ENCODE results near the gene NCEH1. TPM values are rescaled to one million over a fixed set of nuclear protein-coding genes. Genes with fewer than 3 reads are reported as not detected.
"Not testable (repeated sequence)": the region's sequence is repeated elsewhere in the genome, so short reads cannot be mapped to it uniquely, and the experiment has no call there.

The NCEH1 gene
- total RNA-seq (1 to 10 TPM; 1.6 to 3.6 (median 2.4) TPM), polyA plus RNA-seq (10 to 100 TPM in 2 of 3 donors, 1 to 10 TPM in 1; 3.0 to 12.8 (median 12.0) TPM)

DNA sequence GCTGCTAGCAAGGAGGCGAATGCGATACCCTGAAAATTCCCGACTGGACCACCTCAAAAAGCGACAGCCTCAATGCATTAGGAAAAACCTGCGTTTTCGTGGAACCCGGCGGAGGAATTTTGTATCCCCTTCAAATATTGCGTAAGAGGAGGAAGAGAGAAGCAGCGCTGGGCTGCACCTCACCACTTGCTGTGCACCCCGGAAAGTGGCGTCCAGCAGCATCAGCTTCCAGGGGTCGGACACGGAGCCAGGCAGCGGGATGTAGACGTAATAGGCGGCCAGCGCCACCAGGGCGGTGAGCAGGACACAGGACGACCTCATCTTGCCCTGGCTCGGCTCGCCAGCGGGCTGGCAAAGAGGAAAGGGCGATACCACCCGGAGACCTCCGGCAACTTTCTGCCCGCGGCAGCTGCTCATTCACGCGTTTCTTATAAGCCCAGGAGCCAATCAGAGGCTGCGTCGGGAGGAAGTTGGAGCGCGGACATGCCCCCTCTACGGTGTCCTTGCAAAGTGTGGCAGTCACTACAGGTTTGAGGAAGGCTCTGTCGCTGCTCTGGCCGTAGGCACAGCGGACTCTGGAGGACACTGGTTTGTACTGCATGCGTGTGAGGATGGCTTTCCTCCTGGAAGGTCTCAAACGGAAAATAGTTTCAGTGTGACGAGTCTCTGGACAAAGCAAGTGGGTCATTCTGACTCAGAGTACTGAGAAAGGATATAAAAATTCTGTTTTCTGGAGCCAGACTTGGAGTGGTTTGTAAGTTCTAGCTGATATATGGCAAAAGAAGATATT, at the start of gene NCEH1:
Gene NCEH1, minus strand, starts transcription at position 404 of the 790 bp plus-strand sequence. Its CDS starts 83 bp downstream, at position 321.
- H3K27ac ChIP-seq, result peak within 1 kb of the TSS; percentile 88 to 95 (median 90)
- H3K36me3 ChIP-seq, result no peaks in the 10 kb centered on the region
- H3K4me1 ChIP-seq, result peaks cover 0 to 21% (median 17%) of the 10 kb centered on the region in 4 donors
- peak; percentile 95 for DNase-seq
- H3K4me3 ChIP-seq, result peak within 1 kb of the TSS; percentile 52 to 89 (median 66)
- WGBS, 2 donors, result 0 to 1% methylated on average over 41 of the region's 41 CpGs
- TF ChIP-seq POLR2AphosphoS5 (IDR thresholded peaks at IDR 0.05) (peak; percentile 63 to 88 (median 80)), POLR2A (IDR thresholded peaks at IDR 0.05) (peak; percentile 37 to 72), EP300 (IDR thresholded peaks at IDR 0.05) (peak in 1 of 4 donors; percentile 19)
- TF ChIP-seq, protein P1, sequence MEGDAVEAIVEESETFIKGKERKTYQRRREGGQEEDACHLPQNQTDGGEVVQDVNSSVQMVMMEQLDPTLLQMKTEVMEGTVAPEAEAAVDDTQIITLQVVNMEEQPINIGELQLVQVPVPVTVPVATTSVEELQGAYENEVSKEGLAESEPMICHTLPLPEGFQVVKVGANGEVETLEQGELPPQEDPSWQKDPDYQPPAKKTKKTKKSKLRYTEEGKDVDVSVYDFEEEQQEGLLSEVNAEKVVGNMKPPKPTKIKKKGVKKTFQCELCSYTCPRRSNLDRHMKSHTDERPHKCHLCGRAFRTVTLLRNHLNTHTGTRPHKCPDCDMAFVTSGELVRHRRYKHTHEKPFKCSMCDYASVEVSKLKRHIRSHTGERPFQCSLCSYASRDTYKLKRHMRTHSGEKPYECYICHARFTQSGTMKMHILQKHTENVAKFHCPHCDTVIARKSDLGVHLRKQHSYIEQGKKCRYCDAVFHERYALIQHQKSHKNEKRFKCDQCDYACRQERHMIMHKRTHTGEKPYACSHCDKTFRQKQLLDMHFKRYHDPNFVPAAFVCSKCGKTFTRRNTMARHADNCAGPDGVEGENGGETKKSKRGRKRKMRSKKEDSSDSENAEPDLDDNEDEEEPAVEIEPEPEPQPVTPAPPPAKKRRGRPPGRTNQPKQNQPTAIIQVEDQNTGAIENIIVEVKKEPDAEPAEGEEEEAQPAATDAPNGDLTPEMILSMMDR (IDR thresholded peaks at IDR 0.05), result peak; percentile 53 to 82 (median 74)
- no peaks in the 10 kb centered on the region for H3K9me3 ChIP-seq
- no peaks in the 10 kb centered on the region for H3K27me3 ChIP-seq
- intact Hi-C loops (cut with DNase I), result loop anchor here (1.0 to 2.0 kb wide), 2 partner anchors 32 to 39 kb away; partner anchors contain the start of gene ECT2

DNA sequence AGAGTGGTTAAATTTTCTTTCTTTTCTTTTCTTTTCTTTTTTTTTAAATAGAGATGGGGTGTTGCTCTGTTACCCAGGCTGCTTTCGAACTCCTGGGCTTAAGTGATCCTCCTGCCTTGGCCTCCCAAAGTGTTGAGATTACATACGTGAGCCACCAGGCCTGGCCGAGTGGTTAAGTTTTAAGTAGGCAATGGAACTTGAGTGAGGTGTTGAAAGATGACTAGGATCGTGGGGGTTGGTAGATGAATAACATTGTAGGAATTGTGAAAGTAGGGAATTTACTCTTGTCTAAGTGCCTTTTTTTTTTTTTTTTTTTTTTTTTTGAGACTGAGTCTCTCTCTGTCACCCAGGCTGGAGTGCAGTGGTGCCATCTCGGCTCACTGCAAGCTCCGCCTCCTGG, 49.5 kb upstream of the NCEH1 start:
- intact Hi-C loops (cut with DNase I); H3K27ac ChIP-seq; H3K4me3 ChIP-seq; H3K4me1 ChIP-seq; H3K9me3 ChIP-seq; H3K27me3 ChIP-seq; DNase-seq: not testable (repeated sequence)
- H3K36me3 ChIP-seq, result peaks cover 0 to 17% (median 4%) of the 10 kb centered on the region in 4 donors
- WGBS, 2 donors, result 96 to 98% methylated on average over 6 of the region's 6 CpGs

- intact Hi-C loops (cut with DNase I), result no loop called here
- Histone ChIP-seq H3K27me3 (no peaks in the 10 kb centered on the region), H3K9me3 (no peaks in the 10 kb centered on the region), H3K4me1 (peaks cover 0 to 18% (median 14%) of the 10 kb centered on the region in 4 donors), H3K27ac (no peak overlapping the region), H3K36me3 (no peaks in the 10 kb centered on the region), H3K4me3 (no peak overlapping the region)
- WGBS, 2 donors, result 98 to 100% methylated on average over 1 of the region's 1 CpG
- no peak for TF ChIP-seq EP300 (IDR thresholded peaks at IDR 0.05)
- TF ChIP-seq, protein P1 (IDR thresholded peaks at IDR 0.05), result no peak
- TF ChIP-seq POLR2AphosphoS5 (IDR thresholded peaks at IDR 0.05), result no peak
- no peak for TF ChIP-seq POLR2A (IDR thresholded peaks at IDR 0.05)
- no peak for DNase-seq
Observed at GRCh38 chr3:172753125-172753524, 42.3 kb upstream of the NCEH1 start.

- intact Hi-C loops (cut with DNase I), result no loop called here
- Histone ChIP-seq H3K36me3 (no peaks in the 10 kb centered on the region), H3K4me1 (peaks cover 0 to 18% (median 14%) of the 10 kb centered on the region in 4 donors), H3K9me3 (no peaks in the 10 kb centered on the region), H3K27me3 (no peaks in the 10 kb centered on the region), H3K27ac (no peak overlapping the region), H3K4me3 (no peak overlapping the region)
- DNase-seq, result no peak
- TF ChIP-seq EP300 (IDR thresholded peaks at IDR 0.05) (no peak), POLR2AphosphoS5 (IDR thresholded peaks at IDR 0.05) (no peak), POLR2A (IDR thresholded peaks at IDR 0.05) (no peak)
- TF ChIP-seq, protein P1 (IDR thresholded peaks at IDR 0.05), result no peak
- 91% methylated on average over 1 of the region's 1 CpG for WGBS, 2 donors
Observed at GRCh38 chr3:172752651-172753050, 41.8 kb upstream of the NCEH1 start.

DNA sequence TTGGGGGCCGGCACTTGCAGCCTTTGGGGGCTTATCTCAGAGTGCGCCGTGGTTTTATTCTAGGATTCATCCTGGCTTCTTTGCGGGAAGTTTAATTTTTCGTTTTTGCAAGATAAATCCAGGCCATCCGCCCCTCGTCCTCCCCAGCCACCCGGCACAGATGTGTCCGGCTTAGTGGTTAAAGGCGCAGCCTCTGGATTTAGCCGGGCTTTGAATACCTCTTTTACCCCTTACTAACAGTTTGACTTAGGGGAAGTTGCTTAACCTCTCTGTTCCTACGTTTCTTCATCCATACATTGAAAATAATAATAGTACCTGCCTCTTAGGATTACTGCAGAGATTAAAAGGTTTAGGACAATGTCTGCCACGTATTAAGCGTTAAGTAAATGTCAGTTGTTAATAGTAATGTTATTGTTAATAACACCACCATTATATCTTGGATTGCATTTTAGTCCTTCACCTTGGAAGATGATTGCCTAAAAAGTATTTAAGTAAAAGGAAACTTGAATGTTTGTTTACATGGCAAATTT, 40.4 kb upstream of the NCEH1 start:
- intact Hi-C loops (cut with DNase I), result no loop called here
- peak overlapping the region; percentile 65 to 81 (median 72) for H3K27ac ChIP-seq
- WGBS, 2 donors, result 1% methylated on average over 14 of the region's 14 CpGs

More for the DNA sequence above, 40.4 kb upstream of the NCEH1 start:
- H3K36me3 ChIP-seq, result no peaks in the 10 kb centered on the region
- H3K9me3 ChIP-seq, result no peaks in the 10 kb centered on the region
- H3K4me3 ChIP-seq, result peak overlapping the region; percentile 58 to 92 (median 72)
- H3K4me1 ChIP-seq, result peaks cover 0 to 18% (median 14%) of the 10 kb centered on the region in 4 donors
- no peak for DNase-seq
- TF ChIP-seq, protein P1 (IDR thresholded peaks at IDR 0.05), result no peak
- no peak for TF ChIP-seq POLR2A (IDR thresholded peaks at IDR 0.05)
- TF ChIP-seq POLR2AphosphoS5 (IDR thresholded peaks at IDR 0.05), result no peak
- no peak for TF ChIP-seq EP300 (IDR thresholded peaks at IDR 0.05)
- no peaks in the 10 kb centered on the region for H3K27me3 ChIP-seq

Data from sigmoid colon (tissue), 7 donors.